ENCODE results near the gene MRPS23.

DNA sequence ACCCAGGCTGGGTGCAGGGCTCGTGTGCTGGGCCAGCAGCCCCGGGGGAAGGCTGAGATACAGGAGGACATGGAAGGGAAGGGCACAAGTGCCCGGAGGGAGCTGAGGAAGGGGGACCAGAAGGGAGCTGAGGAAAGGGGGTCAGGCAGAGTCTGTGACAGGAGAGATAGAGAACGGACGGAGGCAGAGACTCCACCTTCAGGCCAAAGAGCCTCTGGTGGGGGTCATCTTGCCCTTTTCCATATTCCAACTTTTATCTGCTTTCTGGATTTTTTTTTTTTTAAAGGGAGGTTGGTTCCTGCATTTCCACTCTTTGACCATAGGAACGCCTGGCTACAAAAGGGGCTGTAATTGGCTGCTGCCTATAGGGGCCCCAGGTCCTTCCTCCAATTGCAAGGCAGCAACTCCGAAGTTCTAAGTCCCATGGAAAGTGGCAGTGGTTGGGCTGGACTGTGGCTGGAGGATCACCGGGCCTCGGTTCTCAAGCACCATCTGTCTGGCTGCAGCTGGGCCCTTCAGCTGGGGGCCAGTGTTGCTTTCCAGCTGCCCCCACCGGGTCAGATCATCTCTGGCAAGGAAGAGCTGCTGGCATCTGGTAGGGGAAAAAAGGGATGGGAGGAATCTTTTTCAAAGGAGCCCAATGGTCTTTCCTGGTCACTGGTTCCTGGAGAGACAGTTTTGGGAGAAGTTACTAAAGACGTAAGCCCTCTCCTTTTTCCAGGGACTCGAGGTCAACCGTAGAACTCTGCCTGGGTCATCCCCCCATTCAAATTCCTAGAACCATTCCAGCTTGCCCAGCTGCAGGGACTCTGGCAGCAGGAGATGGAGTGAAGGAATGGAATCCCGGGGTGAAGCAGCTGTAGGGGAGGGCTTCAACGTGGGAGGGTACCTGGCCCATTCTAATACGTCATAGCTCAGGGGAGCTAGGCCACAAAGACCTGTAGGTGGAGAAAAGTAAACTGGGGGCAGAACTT is 13.1 kb upstream of the MRPS23 start:
- no peak for TF ChIP-seq POLR2AphosphoS5 (IDR thresholded peaks at IDR 0.05; ENCODE audit: low read depth, low read length)
- no peak for TF ChIP-seq TAF1 (IDR thresholded peaks at IDR 0.05; ENCODE audit: low read depth, low read length)
- TF ChIP-seq, protein P1, sequence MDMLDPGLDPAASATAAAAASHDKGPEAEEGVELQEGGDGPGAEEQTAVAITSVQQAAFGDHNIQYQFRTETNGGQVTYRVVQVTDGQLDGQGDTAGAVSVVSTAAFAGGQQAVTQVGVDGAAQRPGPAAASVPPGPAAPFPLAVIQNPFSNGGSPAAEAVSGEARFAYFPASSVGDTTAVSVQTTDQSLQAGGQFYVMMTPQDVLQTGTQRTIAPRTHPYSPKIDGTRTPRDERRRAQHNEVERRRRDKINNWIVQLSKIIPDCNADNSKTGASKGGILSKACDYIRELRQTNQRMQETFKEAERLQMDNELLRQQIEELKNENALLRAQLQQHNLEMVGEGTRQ (IDR thresholded peaks at IDR 0.05; ENCODE audit: low read length): no peak
- TF ChIP-seq, protein P2, sequence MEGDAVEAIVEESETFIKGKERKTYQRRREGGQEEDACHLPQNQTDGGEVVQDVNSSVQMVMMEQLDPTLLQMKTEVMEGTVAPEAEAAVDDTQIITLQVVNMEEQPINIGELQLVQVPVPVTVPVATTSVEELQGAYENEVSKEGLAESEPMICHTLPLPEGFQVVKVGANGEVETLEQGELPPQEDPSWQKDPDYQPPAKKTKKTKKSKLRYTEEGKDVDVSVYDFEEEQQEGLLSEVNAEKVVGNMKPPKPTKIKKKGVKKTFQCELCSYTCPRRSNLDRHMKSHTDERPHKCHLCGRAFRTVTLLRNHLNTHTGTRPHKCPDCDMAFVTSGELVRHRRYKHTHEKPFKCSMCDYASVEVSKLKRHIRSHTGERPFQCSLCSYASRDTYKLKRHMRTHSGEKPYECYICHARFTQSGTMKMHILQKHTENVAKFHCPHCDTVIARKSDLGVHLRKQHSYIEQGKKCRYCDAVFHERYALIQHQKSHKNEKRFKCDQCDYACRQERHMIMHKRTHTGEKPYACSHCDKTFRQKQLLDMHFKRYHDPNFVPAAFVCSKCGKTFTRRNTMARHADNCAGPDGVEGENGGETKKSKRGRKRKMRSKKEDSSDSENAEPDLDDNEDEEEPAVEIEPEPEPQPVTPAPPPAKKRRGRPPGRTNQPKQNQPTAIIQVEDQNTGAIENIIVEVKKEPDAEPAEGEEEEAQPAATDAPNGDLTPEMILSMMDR (IDR thresholded peaks at IDR 0.05; ENCODE audit: control extremely low read depth in 1 of 3, insufficient read depth in 1 of 3, low read depth in 1 of 3, low read length in 3 of 3): no peak
- TF ChIP-seq HDAC2 (IDR thresholded peaks at IDR 0.05; ENCODE audit: borderline replicate concordance in 1 of 2, low read depth in 2 of 2, low read length in 2 of 2): no peak
- TF ChIP-seq, protein P3, sequence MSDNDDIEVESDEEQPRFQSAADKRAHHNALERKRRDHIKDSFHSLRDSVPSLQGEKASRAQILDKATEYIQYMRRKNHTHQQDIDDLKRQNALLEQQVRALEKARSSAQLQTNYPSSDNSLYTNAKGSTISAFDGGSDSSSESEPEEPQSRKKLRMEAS (IDR thresholded peaks at IDR 0.05): no peak
- TF ChIP-seq CHD2 (IDR thresholded peaks at IDR 0.05; ENCODE audit: low read length): no peak
- TF ChIP-seq MAFK (IDR thresholded peaks at IDR 0.05; ENCODE audit: low read depth, low read length): no peak
